ENCODE measurements around the gene EMID1. TPM values are rescaled to one million over a fixed set of nuclear protein-coding genes. Genes with fewer than 3 reads are reported as not detected.
A peak's percentile ranks its signal among the peaks of the same experiment; 100 is the strongest.

The EMID1 gene
- total RNA-seq, 1 donor from 2014 or later: 10.4 TPM

- no peak for DNase-seq (ENCODE audit: low read depth, low spot score)
- no peak for TF ChIP-seq CTCF (conservative IDR thresholded peaks at IDR 0.05)
- H3K27ac Mint-ChIP-seq (ENCODE audit: unreplicated experiment): no peak overlapping the region
These were observed 41.9 kb upstream of the EMID1 start for GRCh38 chr22:29163808-29164207.

GRCh38 chr22:29165321-29166060 lies 40.2 kb upstream of the EMID1 start:
- Mint-ChIP-seq H3K27me3 (ENCODE audit: low read depth) (no peaks in the 10 kb centered on the region), H3K27ac (ENCODE audit: unreplicated experiment) (no peak overlapping the region), H3K4me1 (no peaks in the 10 kb centered on the region), H3K36me3 (ENCODE audit: low read depth) (no peaks in the 10 kb centered on the region), H3K4me3 (no peak overlapping the region), H3K9me3 (no peaks in the 10 kb centered on the region)
- no peak for TF ChIP-seq CTCF (conservative IDR thresholded peaks at IDR 0.05)
- DNase-seq (ENCODE audit: low read depth, low spot score): no peak

More at GRCh38 chr22:29163808-29164207, 41.9 kb upstream of the EMID1 start:
- H3K4me1 Mint-ChIP-seq: no peaks in the 10 kb centered on the region
- no peaks in the 10 kb centered on the region for H3K9me3 Mint-ChIP-seq
- no peak overlapping the region for H3K4me3 Mint-ChIP-seq
- no peaks in the 10 kb centered on the region for H3K36me3 Mint-ChIP-seq (ENCODE audit: low read depth)
- no peaks in the 10 kb centered on the region for H3K27me3 Mint-ChIP-seq (ENCODE audit: low read depth)

- TF ChIP-seq CTCF (conservative IDR thresholded peaks at IDR 0.05): no peak
- no peaks in the 10 kb centered on the region for H3K9me3 Mint-ChIP-seq
- H3K4me3 Mint-ChIP-seq: no peak overlapping the region
- no peak overlapping the region for H3K27ac Mint-ChIP-seq (ENCODE audit: unreplicated experiment)
- H3K4me1 Mint-ChIP-seq: no peaks in the 10 kb centered on the region
- H3K36me3 Mint-ChIP-seq (ENCODE audit: low read depth): no peaks in the 10 kb centered on the region
- DNase-seq (ENCODE audit: low read depth, low spot score): no peak
- no peaks in the 10 kb centered on the region for H3K27me3 Mint-ChIP-seq (ENCODE audit: low read depth)
These were observed 39.5 kb upstream of the EMID1 start for GRCh38 chr22:29166180-29166579.

GRCh38 chr22:29167032-29167911 lies 38.4 kb upstream of the EMID1 start:
- Mint-ChIP-seq H3K27me3 (ENCODE audit: low read depth) (no peaks in the 10 kb centered on the region), H3K4me3 (no peak overlapping the region), H3K36me3 (ENCODE audit: low read depth) (no peaks in the 10 kb centered on the region), H3K4me1 (no peaks in the 10 kb centered on the region), H3K27ac (ENCODE audit: unreplicated experiment) (peak overlapping the region; percentile 81), H3K9me3 (no peaks in the 10 kb centered on the region)
- no peak for DNase-seq (ENCODE audit: low read depth, low spot score)
- TF ChIP-seq CTCF (conservative IDR thresholded peaks at IDR 0.05): no peak

- H3K27ac Mint-ChIP-seq (ENCODE audit: unreplicated experiment): peak overlapping the region; percentile 27
- peaks cover 8% of the 10 kb centered on the region for H3K4me1 Mint-ChIP-seq
- H3K36me3 Mint-ChIP-seq (ENCODE audit: low read depth): peaks cover 11% of the 10 kb centered on the region
- DNase-seq (ENCODE audit: low read depth, low spot score): no peak
- peaks cover 7% of the 10 kb centered on the region for H3K9me3 Mint-ChIP-seq
- no peak overlapping the region for H3K4me3 Mint-ChIP-seq
- H3K27me3 Mint-ChIP-seq (ENCODE audit: low read depth): no peaks in the 10 kb centered on the region
- no peak for TF ChIP-seq CTCF (conservative IDR thresholded peaks at IDR 0.05)
These were observed 34.0 kb upstream of the EMID1 start for GRCh38 chr22:29171721-29172120.
